ENCODE results near the gene NELFE. TPM values are rescaled to one million over a fixed set of nuclear protein-coding genes. Genes with fewer than 3 reads are reported as not detected.
"Not testable (repeated sequence)": the region's sequence is repeated elsewhere in the genome, so short reads cannot be mapped to it uniquely, and the experiment has no call there.

The NELFE gene
- total RNA-seq, 4 donors from 2014 or later, result 67.0 to 94.0 (median 75.0) TPM

GRCh38 chr6:31940256-31940664, 18.5 kb downstream of the NELFE start:
- TF ChIP-seq, protein P1, sequence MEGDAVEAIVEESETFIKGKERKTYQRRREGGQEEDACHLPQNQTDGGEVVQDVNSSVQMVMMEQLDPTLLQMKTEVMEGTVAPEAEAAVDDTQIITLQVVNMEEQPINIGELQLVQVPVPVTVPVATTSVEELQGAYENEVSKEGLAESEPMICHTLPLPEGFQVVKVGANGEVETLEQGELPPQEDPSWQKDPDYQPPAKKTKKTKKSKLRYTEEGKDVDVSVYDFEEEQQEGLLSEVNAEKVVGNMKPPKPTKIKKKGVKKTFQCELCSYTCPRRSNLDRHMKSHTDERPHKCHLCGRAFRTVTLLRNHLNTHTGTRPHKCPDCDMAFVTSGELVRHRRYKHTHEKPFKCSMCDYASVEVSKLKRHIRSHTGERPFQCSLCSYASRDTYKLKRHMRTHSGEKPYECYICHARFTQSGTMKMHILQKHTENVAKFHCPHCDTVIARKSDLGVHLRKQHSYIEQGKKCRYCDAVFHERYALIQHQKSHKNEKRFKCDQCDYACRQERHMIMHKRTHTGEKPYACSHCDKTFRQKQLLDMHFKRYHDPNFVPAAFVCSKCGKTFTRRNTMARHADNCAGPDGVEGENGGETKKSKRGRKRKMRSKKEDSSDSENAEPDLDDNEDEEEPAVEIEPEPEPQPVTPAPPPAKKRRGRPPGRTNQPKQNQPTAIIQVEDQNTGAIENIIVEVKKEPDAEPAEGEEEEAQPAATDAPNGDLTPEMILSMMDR (IDR thresholded peaks at IDR 0.05), result no peak
- ATAC-seq (ENCODE audit: low FRiP score), result no peak
- DNase-seq (ENCODE audit: low spot score), result no peak

GRCh38 chr6:31935823-31936222, 22.9 kb downstream of the NELFE start:
- ATAC-seq (ENCODE audit: low FRiP score) (no peak), DNase-seq (ENCODE audit: low spot score) (no peak)
- TF ChIP-seq, protein P1 (IDR thresholded peaks at IDR 0.05), result no peak

GRCh38 chr6:31935021-31935420, 23.8 kb downstream of the NELFE start:
- TF ChIP-seq, protein P1 (IDR thresholded peaks at IDR 0.05), result no peak
- DNase-seq (ENCODE audit: low spot score) (no peak), ATAC-seq (ENCODE audit: low FRiP score) (no peak)

GRCh38 chr6:31933537-31933936, 25.2 kb downstream of the NELFE start:
- DNase-seq (ENCODE audit: low spot score) (no peak), ATAC-seq (ENCODE audit: low FRiP score) (peak; percentile 35)

GRCh38 chr6:31932137-31932536, 26.6 kb downstream of the NELFE start:
- not testable (repeated sequence) for ATAC-seq (ENCODE audit: low FRiP score); DNase-seq (ENCODE audit: low spot score)

More at GRCh38 chr6:31933537-31933936, 25.2 kb downstream of the NELFE start:
- TF ChIP-seq, protein P1 (IDR thresholded peaks at IDR 0.05), result no peak

DNA sequence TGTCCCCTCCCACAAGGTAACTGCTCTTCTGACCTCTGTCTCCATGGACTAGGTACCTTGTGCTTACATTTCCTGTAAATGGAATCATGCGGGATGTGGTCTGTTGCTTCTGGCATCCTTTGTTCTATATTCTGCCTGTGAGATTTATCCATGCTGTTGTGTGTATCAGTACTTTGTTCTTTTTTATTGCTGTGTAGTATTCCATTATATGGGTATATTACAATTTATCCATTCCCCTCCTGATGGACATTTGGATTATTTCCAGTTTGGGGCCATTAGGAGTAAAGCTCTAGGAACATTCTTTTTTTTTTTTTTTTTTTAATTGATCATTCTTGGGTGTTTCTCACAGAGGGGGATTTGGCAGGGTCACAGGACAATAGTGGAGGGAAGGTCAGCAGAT, 27.8 kb downstream of the NELFE start:
- no peak for ATAC-seq (ENCODE audit: low FRiP score)
- DNase-seq (ENCODE audit: low spot score), result no peak
- TF ChIP-seq, protein P1 (IDR thresholded peaks at IDR 0.05), result no peak

DNA sequence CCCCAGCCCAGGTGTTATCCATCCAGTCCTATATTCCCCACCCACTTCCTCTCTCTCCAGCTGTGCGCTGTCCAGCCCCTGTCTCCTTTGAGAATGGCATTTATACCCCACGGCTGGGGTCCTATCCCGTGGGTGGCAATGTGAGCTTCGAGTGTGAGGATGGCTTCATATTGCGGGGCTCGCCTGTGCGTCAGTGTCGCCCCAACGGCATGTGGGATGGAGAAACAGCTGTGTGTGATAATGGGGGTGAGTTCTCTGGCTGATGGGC, 30.2 kb downstream of the NELFE start:
- TF ChIP-seq, protein P1 (IDR thresholded peaks at IDR 0.05), result no peak
- ATAC-seq (ENCODE audit: low FRiP score), result no peak
- DNase-seq (ENCODE audit: low spot score), result no peak
